GM21390 (cell line): Measurements from ENCODE around the gene CC2D2B.

Experiments used
- ATAC-seq: cut with Tn5 transposase; IDR thresholded peaks from one replicate; pipeline ENCODE4 v1.9.1; 2021; ENCODE audit not compliant: unreplicated experiment

The CC2D2B gene

GRCh38 chr10:96073722-96074121, 165.9 kb downstream of the CC2D2B start:
- ATAC-seq = no peak

- ATAC-seq = no peak
Observed at GRCh38 chr10:96074776-96075175, 167.0 kb downstream of the CC2D2B start.

- ATAC-seq = no peak
Observed at GRCh38 chr10:96075977-96076376, 168.2 kb downstream of the CC2D2B start.

- no peak for ATAC-seq
Observed at GRCh38 chr10:96077156-96077555, 169.4 kb downstream of the CC2D2B start.

- no peak for ATAC-seq
Observed at GRCh38 chr10:96082153-96082552, 174.4 kb downstream of the CC2D2B start.
